ENCODE measurements around the gene SMIM12.

- TF ChIP-seq CTCF (IDR thresholded peaks at IDR 0.05): no peak
- TF ChIP-seq POLR2AphosphoS5 (IDR thresholded peaks at IDR 0.05): no peak
- TF ChIP-seq POLR2A (IDR thresholded peaks at IDR 0.05): no peak
- no peak for TF ChIP-seq EP300 (IDR thresholded peaks at IDR 0.05)
Observed at GRCh38 chr1:34806396-34806795, 53.2 kb downstream of the SMIM12 start.
